T-helper 1 cell treated with Interleukin-12 subunit alpha and Interleukin-12 subunit beta and Interleukin-4 antibody, amounts not matched to agents 30 μg/mL and 1 μg/mL, for 36 hours (primary cell): ENCODE data around the gene ABR.
"Not testable (repeated sequence)": the region's sequence is repeated elsewhere in the genome, so short reads cannot be mapped to it uniquely, and the experiment has no call there.

Source experiments
- H3K27ac Mint-ChIP-seq: one replicate; pipeline ENCODE4 v1.8.0; 2021; ENCODE audit warnings: mild to moderate bottlenecking, mixed read lengths
- H3K27me3 Mint-ChIP-seq: one replicate; pipeline ENCODE4 v1.8.0; 2021; ENCODE audit warnings: low read depth, mixed read lengths
- H3K36me3 Mint-ChIP-seq: one replicate; pipeline ENCODE4 v1.8.0; 2021; ENCODE audit warnings: low read depth, mixed read lengths
- H3K4me1 Mint-ChIP-seq: one replicate; pipeline ENCODE4 v1.8.0; 2021; ENCODE audit warnings: low read depth, mixed read lengths
- H3K4me3 Mint-ChIP-seq: one replicate; pipeline ENCODE4 v1.8.0; 2021; ENCODE audit warnings: mild to moderate bottlenecking, moderate library complexity, mixed read lengths
- H3K9me3 Mint-ChIP-seq: one replicate; pipeline ENCODE4 v1.8.0; 2021; ENCODE audit warnings: mixed read lengths

ABR gene

DNA sequence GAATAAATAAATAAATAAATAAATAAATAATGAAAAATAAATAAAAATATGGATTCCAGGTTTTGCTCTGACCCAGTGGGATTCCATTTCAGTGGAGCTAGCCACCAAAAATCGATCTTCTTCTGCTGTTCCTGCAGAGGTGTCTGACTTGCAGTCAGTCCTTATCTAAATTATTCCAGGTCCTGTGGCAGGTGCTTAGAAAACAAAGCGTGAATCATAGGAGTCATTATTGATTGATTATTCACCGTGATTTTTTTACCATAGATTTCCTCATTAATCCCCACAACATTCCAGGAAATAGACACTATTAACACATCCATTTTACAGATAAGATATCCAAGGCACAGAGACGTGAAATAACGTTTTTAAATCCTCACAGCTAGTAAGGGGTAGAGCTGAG lies 31.5 kb upstream of the ABR start:
- Mint-ChIP-seq H3K9me3 (no peaks in the 10 kb centered on the region), H3K4me1 (no peaks in the 10 kb centered on the region), H3K36me3 (no peaks in the 10 kb centered on the region), H3K27ac (no peak overlapping the region), H3K27me3 (peaks cover 12% of the 10 kb centered on the region), H3K4me3 (no peak overlapping the region)

DNA sequence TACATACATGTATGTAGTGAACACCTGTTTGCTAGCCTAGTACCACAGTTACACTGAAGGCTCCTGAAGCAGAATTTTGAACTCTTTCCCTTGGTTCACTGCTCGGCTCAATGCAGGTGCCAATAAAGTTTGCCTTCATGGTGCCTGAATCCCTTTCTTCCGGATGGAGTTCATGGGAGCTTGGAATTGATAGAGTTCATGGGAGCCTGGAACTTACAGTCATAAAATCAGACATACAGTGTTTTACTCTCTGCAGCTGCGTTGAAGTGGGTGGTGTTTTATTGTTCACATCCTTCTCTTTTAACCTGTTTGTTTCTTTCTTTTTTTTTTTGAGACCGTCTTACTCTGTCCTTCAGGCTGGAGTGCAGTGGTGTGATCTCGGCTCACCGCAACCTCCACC lies 29.2 kb upstream of the ABR start:
- Mint-ChIP-seq H3K36me3 (no peaks in the 10 kb centered on the region), H3K4me3 (no peak overlapping the region), H3K4me1 (peaks cover 1% of the 10 kb centered on the region), H3K9me3 (no peaks in the 10 kb centered on the region), H3K27ac (no peak overlapping the region), H3K27me3 (peaks cover 12% of the 10 kb centered on the region)

DNA sequence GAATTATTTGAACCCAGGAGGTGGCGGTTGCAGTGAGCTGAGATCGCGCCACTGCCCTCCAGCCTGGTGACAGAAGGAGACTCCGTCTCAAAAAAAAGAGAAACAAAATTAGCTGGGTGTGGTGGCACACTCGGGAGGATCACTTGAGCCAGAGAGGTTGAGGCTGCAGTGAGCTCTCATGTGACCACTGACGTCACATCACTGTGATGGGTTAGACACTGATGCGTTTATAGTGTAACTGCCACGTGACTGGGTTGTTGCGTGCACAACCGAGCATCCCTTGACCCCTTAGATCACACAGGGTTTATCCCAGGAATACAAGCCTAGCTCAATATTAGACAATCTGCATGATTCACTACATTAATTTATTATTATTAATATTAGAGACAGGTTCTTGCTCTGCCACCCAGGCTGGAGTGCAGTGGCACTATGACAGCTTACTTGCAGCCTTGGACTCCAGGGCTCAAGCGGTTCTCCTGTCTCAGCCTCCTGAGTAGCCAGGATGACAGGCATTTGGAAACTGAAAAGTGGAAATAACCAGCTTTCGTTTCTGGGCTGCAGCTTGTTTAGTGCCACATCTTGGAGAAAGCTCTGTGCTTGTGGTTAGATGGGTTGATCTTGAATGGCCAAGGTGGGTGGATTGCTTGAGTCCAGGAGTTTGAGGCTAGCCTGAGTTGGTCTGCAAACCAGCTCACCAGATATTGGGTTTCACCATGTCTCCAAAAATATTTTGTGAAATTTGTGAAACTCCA lies 26.4 kb upstream of the ABR start:
- Mint-ChIP-seq H3K4me3 (no peak overlapping the region), H3K27me3 (peaks cover 12% of the 10 kb centered on the region)

DNA sequence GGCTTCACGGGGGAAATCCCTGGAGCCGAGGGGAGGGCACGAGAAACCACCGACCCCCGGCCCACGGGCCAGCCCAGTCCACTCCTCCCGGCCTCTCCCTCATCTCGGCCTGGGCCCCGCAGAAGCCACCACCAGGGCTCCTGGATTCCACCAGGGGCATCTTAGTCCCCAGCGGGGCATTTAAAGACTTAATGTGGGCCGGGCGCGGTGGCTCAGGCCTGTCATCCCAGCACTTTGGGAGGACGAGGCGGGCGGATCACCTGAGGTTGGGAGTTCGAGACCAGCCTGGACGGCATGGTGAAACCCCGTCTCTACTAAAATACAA lies 24.1 kb upstream of the ABR start:
- H3K9me3 Mint-ChIP-seq: no peaks in the 10 kb centered on the region
- H3K27me3 Mint-ChIP-seq: no peaks in the 10 kb centered on the region
- peaks cover 18% of the 10 kb centered on the region for H3K4me1 Mint-ChIP-seq
- H3K36me3 Mint-ChIP-seq: peaks cover 1% of the 10 kb centered on the region
- H3K27ac Mint-ChIP-seq: no peak overlapping the region
- peak overlapping the region; percentile 14 for H3K4me3 Mint-ChIP-seq

More for the DNA sequence above, 26.4 kb upstream of the ABR start:
- Mint-ChIP-seq H3K36me3 (no peaks in the 10 kb centered on the region), H3K4me1 (peaks cover 6% of the 10 kb centered on the region), H3K9me3 (no peaks in the 10 kb centered on the region), H3K27ac (no peak overlapping the region)

DNA sequence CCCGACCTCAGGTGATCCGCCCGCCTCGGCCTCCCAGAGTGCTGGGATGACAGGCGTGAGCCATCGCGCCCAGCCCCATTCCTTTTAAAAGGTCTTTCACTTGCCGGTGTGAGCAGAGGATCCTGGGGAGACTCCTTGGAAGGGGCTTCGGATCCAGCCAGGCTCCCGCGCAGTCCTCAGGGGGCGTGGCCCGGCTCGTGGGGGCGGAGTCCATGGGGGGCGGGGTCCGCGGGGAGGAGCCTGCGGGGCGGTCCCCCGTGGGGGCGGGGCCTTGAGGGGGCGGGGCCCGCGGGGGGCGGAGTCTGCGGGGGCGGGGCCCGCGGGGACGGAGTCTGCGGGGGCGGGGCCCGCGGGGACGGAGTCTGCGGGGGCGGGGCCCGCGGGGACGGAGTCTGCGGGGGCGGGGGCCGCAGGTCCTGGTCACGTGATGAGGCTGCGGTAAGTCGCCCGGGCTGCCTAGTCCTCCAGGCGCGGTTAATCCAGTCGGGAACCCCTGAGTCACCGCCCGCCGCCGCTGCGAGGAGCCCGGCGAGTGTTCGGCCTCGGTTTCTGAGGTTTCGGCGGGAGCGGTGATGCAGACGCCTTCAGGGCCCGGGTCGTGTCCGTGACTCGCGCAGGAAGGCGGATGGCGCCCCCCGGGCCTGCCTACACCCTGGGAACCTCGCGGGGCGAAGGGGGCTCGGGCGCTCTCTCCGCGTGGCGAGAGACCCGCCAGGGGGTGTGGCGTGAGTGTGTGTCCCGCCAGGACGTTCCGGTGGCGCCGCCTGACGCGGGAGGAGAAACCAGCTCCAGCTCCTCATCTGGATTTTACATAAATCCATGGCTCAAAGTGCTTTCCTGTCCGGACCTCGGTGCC lies 23.6 kb upstream of the ABR start:
- H3K27ac Mint-ChIP-seq: no peak overlapping the region
- peaks cover 1% of the 10 kb centered on the region for H3K36me3 Mint-ChIP-seq
- peaks cover 18% of the 10 kb centered on the region for H3K4me1 Mint-ChIP-seq
- H3K27me3 Mint-ChIP-seq: no peaks in the 10 kb centered on the region
- no peak overlapping the region for H3K4me3 Mint-ChIP-seq
- H3K9me3 Mint-ChIP-seq: no peaks in the 10 kb centered on the region

DNA sequence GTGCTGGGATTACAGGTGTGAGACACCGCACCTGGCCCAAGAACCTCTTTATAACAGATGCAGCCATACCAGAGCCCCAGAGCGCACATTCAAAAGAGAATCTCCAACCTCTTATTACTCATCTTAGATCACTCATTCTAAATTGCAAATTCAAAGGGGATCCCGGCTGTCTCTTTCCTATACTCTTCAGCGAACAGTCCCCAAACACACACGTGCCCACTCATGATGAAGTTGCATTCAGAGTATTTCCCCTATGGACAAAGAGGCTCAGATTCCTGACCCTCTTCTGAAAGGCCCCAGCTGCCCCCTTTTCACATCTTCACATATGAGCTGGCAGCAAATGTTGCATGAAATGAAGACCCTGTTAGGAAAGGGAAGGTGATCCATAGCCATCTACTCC lies 22.5 kb upstream of the ABR start:
- Mint-ChIP-seq H3K27ac (peak overlapping the region; percentile 23), H3K9me3 (no peaks in the 10 kb centered on the region), H3K36me3 (peaks cover 1% of the 10 kb centered on the region), H3K4me1 (peaks cover 29% of the 10 kb centered on the region), H3K4me3 (no peak overlapping the region), H3K27me3 (no peaks in the 10 kb centered on the region)

DNA sequence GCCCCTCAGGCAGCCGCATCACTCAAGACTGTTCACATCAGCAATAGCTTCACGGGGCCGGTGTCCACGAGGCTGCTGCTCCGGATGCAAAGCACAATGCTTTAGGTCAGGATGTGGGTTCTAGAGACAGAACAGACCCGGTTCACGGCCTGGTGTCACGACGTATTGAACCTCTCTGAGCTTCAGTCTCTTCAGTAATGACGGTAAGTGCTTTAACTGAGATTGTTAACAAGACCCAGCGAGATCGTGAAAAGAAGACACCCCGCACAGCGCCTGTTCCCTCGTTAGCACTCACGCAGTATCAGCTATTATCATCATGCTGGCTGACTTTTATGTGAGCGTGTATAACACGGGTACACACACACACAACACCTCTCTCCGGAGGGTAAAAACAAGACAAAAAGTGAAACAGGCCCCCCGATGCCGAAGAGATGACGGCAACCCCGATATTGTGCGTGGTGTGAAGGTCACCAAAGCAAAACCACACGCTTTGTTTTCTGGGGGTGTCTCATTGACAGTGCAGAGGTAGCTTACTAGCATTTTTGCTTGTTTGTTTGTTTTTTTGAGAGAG lies 21.4 kb upstream of the ABR start:
- Mint-ChIP-seq H3K27ac (peak overlapping the region; percentile 63), H3K36me3 (peaks cover 1% of the 10 kb centered on the region), H3K4me3 (peak overlapping the region; percentile 51), H3K9me3 (no peaks in the 10 kb centered on the region), H3K4me1 (peaks cover 31% of the 10 kb centered on the region), H3K27me3 (no peaks in the 10 kb centered on the region)

GRCh38 chr17:1199271-1199743 lies 19.5 kb upstream of the ABR start:
- peaks cover 30% of the 10 kb centered on the region for H3K4me1 Mint-ChIP-seq
- not testable (repeated sequence) for H3K27me3 Mint-ChIP-seq, H3K36me3 Mint-ChIP-seq, H3K27ac Mint-ChIP-seq, H3K4me3 Mint-ChIP-seq, H3K9me3 Mint-ChIP-seq

DNA sequence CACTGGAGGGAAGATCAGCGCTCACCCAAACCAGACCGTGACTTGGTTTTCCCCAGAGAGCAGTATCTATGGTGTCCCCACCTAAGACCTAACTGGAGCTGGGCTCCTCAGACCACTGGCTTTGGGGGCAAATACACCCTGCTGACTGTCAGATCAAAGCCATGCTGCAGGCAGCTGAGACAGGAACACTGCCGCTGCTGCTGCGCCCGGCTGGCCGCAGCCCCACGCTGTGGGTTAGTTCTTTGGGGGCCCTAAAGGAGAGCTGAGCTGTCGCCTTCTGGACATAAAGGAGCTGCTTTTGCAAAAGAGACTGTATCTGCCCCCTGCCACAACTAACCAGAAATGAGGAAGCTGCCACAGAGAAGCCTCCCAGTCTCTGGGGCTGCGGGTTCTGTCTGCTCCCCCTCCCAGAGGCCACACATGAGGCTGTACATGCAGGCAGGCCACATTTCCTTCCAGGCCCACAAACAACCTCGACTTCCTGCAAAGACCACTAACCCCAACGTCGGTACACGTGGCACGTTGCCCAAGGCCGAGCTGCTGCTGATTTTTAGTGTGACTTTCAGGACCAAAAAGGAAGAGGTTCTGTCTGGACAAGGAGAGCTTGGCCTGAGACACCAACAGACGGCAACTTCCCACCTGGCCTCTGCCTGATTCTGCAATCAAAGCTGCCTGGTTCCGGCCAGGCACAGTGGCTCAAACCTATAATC lies 18.2 kb upstream of the ABR start:
- Mint-ChIP-seq H3K9me3 (no peaks in the 10 kb centered on the region), H3K4me1 (peaks cover 30% of the 10 kb centered on the region), H3K4me3 (peak overlapping the region; percentile 56), H3K27ac (peak overlapping the region; percentile 77), H3K27me3 (no peaks in the 10 kb centered on the region), H3K36me3 (peaks cover 1% of the 10 kb centered on the region)

DNA sequence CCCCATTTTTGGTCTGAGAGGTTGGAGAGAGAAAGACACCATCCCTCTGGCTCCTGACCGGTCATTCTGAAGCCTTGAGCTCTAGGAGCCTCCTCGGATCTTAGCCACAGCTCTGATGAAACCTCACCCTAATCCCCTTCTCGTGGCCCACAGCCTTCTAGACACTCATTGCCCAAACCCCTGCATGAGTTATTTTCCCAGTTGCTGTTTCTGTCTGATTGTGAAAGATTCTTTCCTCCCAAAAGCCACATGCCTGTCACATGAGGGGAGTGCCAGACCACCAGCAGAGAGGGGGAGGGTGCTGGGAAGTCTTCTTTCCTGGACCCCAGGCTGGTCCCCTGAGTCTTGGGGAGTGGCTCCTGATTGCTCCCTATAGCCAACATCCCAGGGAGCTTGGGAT lies 17.6 kb upstream of the ABR start:
- Mint-ChIP-seq H3K9me3 (no peaks in the 10 kb centered on the region), H3K27ac (peak overlapping the region; percentile 77), H3K4me3 (peak overlapping the region; percentile 56), H3K36me3 (peaks cover 1% of the 10 kb centered on the region), H3K4me1 (peaks cover 30% of the 10 kb centered on the region), H3K27me3 (no peaks in the 10 kb centered on the region)

GRCh38 chr17:1196946-1197345 lies 17.2 kb upstream of the ABR start:
- no peaks in the 10 kb centered on the region for H3K27me3 Mint-ChIP-seq
- H3K4me1 Mint-ChIP-seq: peaks cover 27% of the 10 kb centered on the region
- no peak overlapping the region for H3K4me3 Mint-ChIP-seq
- H3K9me3 Mint-ChIP-seq: no peaks in the 10 kb centered on the region
- H3K27ac Mint-ChIP-seq: no peak overlapping the region
- H3K36me3 Mint-ChIP-seq: peaks cover 1% of the 10 kb centered on the region

DNA sequence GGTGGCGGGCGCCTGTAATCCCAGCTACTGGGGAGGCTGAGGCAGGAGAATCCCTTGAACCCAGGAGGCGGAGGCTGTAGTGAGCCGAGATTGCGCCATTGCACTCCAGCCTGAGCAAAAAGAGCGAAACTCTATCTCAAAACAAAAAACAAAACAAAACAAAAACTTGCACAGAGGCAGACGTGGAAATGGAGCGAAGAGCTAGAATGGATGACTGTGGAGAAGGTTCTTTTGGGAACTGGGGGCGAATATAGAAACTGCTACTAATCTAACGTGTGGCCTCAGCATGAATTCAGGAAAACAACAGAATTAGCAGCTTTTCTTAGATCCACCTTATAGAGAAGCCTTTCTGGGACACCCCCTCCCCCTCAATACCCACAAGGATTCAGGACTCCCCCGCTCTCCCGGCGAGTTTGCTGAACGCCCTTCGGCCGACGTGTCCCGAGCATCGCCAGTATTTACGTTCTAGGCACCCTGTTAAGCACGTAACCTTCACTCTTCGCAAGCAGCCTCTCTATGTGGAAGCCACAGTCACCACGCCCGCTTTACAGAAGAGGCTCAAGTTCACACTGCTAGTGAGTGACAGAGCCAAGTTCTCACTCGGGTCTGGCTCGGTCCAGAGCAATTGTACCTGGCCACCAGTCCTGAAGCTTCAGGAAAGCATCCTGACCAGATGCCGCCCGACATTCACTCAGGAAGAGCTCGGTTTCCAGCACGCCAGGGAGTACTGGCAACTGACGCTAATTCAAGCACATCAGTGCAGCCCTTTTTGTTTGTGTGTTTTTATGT lies 13.3 kb upstream of the ABR start:
- Mint-ChIP-seq H3K4me1 (peaks cover 11% of the 10 kb centered on the region), H3K9me3 (no peaks in the 10 kb centered on the region), H3K36me3 (no peaks in the 10 kb centered on the region), H3K27me3 (peaks cover 11% of the 10 kb centered on the region), H3K4me3 (no peak overlapping the region), H3K27ac (no peak overlapping the region)

DNA sequence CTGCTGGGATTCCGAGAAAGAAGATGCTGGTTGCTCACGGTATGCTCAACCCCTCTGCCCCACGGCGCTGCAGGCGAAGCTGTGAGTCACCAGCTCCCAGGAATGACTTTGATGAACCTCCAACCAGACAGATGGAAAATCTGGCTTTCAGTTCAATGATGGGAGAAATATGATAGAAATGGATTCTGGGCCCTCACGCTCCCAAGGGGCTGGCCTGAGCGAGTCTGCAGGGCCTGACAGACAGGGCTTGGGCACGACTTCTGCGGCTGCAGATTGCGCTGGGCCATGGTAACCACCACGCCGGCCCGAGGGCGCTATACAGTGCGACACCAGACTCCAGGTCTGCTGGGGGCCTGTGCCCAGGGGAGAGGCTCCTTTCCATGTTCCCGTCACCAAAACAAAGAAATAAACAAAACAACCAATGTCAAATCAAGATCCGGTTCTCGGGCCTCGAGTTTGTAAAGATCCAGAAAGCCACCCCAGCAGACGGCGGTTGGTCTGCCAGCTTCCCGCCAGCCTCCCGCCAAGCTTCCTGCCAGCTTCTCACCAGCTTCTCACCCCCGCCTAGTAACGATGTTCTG lies 11.1 kb upstream of the ABR start:
- Mint-ChIP-seq H3K27me3 (peaks cover 15% of the 10 kb centered on the region), H3K4me1 (peaks cover 5% of the 10 kb centered on the region)

More for the DNA sequence above, 11.1 kb upstream of the ABR start:
- Mint-ChIP-seq H3K4me3 (no peak overlapping the region), H3K27ac (no peak overlapping the region), H3K9me3 (no peaks in the 10 kb centered on the region), H3K36me3 (no peaks in the 10 kb centered on the region)
